Neural progenitor cell (in vitro differentiated cells): Measurements from ENCODE around the gene FOXO6.

Source experiments
- CTCF ChIP-seq: fragments of 200-600 bp; sonication (generic); IDR thresholded peaks from 2 replicates; pipeline ENCODE4 v1.5.1; 2017; ENCODE audit warnings: antibody characterized with exemption, mild to moderate bottlenecking
- EZH2phosphoT487 ChIP-seq: fragments of 200-600 bp; sonication (generic); IDR thresholded peaks from 2 replicates; pipeline ENCODE4 v1.6.1; 2017; ENCODE audit warnings: antibody characterized with exemption

- TF ChIP-seq CTCF (no peak), EZH2phosphoT487 (no peak)
Measured at GRCh38 chr1:41418857-41419583, 57.8 kb downstream of the FOXO6 start.
